Right hindlimb (tissue), 1 donor: ENCODE results near the gene RAPGEF6.
"Not testable (repeated sequence)": the region's sequence is repeated elsewhere in the genome, so short reads cannot be mapped to it uniquely, and the experiment has no call there.

Experiments used
- DNase-seq: peaks from one replicate; pipeline ENCODE4 v3.0.0-alpha.2; 2018

RAPGEF6 gene

DNA sequence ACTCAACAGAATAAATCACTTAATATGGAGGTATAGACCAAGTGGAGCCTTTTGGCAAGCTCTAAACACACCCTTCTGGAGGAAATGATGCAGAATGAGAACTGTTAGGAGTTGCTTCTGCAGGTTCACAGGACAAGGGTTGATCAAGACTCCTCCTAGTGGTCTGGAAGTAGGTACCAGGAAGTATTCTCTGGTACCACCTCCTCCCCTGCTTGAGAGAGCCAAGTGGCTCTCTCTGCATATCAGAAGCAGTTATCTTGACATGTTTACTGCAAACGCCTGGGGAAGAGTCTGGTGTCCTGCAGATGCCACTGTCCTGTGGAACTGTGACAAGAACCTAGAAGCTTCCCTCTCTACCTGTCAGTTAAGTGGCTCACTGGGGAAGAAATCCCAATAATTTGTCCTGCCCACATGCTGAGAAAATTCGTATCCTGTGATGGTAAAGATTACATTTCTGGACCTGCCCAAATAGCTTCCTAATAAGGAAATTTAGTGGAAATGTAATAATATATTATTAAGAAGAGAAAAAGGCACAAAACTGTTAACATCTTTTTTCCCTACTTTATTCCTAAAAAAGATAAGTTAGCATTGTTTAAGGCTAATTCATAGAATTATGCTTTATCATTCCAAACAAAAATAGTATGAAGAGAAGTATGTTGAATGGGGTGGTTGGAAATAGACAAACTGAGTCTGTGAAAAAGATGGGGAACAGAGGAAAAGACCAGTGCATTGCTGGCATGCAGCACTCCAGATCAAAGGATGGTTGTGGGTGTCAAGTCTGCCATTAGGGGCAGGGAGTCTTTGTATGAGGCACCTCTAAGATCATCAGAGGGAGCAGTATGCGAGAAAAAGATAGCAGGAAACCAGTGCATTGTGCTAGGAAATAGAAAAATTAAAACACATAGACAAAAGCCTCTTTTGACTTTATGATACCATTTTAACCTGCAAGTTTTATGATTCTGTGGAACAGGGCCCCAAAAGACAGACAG lies 252.3 kb downstream of the RAPGEF6 start:
- DNase-seq: no peak

DNA sequence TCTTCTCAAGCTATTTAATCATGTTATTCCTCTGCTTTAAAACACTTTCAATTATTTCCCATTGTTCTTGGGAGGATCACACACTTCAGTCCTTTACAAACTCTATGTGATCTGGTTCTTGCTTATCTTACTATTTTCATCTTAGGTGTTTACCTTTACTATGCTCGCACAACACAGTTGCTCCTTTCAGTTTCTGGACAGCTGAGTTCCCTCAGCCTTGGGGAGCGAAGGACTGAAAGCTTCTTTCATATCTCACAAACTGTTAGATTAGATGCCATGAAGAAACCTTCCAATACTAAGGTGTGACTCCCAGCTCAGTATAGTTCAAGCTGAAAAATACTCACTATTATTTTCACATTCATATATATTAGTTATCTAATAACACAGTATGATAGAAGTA lies 253.3 kb downstream of the RAPGEF6 start:
- DNase-seq: no peak

DNA sequence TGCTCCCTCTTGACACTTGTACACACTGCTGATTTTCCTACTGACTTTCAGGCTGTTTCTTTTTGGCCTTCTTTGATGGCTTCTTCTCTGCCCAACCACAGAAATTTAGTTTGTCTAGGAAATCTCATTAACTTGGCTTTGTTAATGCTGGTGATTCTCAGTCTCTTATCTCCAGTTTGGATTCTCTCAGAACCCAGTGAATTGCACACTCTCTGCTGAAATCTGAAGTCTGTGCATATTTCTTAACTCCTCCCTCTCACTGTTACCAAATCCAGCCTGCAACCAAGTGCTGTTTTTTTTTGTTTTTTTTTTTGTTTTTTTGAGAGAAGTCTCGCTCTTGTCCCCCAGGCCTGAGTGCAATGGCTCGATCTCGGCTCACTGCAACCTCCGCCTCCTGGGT lies 254.0 kb downstream of the RAPGEF6 start:
- DNase-seq: no peak

DNA sequence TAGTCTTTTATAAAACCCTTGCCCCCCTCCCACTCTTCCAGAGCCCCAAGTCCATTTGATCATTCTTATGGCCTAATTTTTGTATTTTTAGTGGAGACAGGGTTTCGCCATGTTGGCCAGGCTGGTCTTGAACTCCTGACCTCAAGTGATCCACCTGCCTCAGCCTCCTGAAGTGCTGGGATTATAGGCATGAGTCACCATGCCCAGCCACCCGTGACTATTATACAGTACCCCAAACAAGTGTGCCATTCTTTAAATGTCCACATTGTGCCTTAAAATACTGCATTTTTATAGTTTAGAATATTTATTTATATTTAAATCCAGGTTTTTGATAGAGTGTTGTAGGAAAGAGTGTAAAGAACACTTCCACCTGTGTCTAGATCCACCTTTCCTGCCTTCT lies 254.8 kb downstream of the RAPGEF6 start:
- not testable (repeated sequence) for DNase-seq

DNA sequence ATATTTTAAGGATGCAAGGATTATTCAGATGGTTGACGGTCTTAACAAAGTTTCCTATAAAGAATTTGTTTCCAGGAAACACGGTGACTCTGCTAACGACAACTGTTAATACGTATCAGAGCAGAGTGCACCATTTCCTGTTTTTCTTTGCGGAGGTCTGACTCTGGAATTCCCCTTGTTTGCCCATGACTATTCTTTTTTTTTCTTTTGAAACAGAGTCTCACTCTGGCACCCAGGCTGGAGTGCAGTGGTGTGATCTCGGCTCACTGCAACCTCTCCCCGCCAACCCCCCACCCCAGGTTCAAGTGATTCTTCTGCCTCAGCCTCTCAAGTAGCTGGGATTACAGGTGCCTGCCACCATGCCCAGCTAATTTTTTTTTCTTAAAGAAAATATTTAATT lies 255.3 kb downstream of the RAPGEF6 start:
- no peak for DNase-seq

DNA sequence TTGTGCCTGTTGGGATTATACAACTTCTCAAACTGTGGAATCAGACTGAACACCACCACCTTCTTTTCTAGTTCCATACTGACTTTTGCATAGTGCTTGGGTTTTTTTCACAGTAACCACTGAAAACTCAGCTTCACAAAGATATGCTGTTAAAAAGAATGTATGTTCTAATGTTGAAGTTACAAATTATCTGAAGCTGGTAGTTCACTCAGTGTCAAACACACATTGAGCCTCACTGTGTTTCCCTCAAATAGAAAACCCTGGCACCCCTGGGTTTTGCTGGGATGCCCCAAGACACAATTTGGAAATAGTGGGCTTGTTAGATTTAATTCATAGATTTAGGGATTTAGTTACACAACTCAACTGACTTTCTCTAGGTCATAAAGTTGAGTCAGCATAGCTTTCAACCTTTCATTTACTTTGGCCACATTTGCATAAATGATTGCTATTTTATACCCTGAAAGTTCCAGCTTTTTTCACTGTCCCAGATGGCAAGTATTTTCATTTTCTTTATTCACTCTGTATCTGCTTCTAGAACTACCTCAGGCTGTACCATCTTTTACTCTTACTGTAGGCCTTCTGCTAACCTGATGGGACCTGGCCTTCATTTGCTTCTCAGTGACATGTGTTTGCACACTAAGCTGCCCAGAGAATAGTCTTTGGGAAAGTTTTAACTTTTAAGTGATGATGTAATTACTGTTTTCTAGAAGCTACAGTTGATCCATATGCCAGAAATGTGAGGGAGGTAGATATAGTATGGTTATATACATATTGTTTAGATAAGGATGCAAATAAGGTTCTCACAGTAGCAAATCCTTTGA lies 256.1 kb downstream of the RAPGEF6 start:
- DNase-seq: no peak

DNA sequence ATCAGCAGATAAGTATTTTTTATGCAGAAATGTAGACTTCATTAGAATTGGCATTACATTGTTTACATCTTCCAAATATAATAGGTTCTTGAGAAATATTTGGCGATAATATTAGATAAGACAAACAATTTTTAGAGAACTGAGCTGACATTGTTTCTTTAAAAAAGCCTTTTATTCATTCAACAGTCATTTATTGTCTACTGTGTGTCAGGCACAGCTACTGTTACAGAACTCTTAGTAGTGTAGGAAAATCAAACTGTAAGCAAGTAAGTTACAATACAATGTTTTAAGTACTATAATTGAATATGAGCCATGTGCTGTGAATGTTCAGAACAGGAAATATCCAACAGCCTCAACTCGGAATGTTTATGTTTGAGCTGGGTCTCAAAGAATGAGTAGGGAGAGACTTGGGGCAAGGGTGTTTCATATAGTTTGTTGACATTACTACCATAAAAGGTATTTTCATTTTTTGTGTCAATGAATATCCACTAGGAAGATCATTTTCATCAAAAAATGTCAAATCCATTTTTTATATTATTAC lies 257.2 kb downstream of the RAPGEF6 start:
- no peak for DNase-seq

DNA sequence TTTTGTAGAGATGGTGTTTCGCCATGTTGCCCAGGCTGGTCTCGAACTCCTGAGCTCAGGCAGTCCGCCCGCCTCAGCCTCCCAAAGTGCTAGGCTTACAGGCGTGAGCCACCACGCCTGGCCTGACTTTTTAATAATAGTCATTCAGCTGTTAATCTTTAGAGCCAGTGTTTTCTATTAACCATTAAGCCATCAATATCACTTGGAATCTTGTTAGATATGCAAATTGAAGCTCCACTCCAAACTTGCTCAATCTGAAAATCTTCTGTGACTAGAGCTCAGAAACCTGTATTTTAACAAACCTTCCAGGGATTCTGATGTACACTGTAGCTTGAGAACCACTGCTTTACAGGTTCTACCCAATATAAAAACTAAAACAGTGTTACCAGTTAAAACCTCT lies 257.7 kb downstream of the RAPGEF6 start:
- DNase-seq: no peak

DNA sequence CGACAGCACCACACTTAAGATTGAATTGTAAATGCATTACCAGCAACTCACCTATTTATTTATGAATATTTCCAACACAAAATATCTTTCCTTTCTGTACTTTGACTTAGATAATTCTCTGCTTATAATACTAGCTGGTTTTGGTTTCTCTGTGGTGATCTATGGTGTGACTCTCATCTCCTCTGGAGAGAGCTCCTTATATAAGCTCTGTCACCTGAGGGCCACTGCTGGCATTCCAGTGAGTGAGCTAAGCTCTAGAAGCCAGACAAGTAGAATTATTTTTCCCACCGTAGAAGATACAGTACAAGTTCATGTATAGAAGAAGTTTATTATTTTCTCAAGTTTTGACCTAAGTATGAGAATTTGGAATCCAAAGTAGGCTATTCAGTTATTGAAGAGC lies 259.7 kb downstream of the RAPGEF6 start:
- no peak for DNase-seq
